Body of pancreas (tissue), 4 donors: ENCODE data around the gene GPR26.

Source experiments
- POLR2A ChIP-seq, 3 donors: fragments of 450-650 bp; IDR thresholded peaks; one replicate each; pipeline ENCODE4 v1.6.1; 2016; ENCODE audit warnings: antibody characterized with exemption in 3 of 3, mild to moderate bottlenecking in 2 of 3
- TF ChIP-seq, protein P1 (sequence below), 7 experiments: fragments of 450-650 bp in 4 of 7; fragments of 200-600 bp in 3 of 7; sonication (generic) in 3 of 7; IDR thresholded peaks; one replicate each; pipeline ENCODE4 v1.5.1; 2016 to 2019; ENCODE audit warnings: antibody characterized with exemption in 7 of 7

DNA sequence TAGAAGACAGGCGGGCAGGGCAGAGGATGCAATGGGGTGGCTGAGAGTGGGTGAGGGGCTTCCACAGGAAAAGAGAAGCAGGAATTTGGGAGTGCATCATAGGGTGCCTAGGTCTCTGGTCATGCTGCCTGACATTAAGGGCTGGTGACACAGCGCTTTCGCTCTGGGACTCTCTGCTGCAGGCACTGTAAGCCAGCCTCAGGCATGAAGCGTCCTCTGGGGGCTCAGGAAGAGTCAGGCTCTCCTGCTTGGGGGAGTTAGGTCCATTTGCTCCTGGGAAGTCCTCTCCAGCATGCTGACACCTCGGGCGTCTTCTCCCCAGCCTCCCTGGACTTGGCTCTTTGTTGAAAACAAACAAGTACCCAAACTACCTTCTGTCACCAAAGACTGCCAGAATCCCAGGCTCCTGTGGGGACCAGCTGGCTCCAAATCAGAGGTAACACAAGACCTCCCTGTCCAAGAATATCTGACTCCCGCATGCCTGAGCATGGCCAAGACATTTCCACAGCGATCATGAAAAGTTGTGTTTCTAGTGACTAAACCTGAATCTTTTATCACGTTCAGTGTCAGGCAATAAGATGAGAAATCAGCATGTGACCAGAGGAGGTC, 55.4 kb downstream of the GPR26 start:
- TF ChIP-seq, protein P1, sequence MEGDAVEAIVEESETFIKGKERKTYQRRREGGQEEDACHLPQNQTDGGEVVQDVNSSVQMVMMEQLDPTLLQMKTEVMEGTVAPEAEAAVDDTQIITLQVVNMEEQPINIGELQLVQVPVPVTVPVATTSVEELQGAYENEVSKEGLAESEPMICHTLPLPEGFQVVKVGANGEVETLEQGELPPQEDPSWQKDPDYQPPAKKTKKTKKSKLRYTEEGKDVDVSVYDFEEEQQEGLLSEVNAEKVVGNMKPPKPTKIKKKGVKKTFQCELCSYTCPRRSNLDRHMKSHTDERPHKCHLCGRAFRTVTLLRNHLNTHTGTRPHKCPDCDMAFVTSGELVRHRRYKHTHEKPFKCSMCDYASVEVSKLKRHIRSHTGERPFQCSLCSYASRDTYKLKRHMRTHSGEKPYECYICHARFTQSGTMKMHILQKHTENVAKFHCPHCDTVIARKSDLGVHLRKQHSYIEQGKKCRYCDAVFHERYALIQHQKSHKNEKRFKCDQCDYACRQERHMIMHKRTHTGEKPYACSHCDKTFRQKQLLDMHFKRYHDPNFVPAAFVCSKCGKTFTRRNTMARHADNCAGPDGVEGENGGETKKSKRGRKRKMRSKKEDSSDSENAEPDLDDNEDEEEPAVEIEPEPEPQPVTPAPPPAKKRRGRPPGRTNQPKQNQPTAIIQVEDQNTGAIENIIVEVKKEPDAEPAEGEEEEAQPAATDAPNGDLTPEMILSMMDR (IDR thresholded peaks at IDR 0.05) = no peak
- no peak for TF ChIP-seq POLR2A (IDR thresholded peaks at IDR 0.05)
